H1 (cell line): ENCODE data around the gene CNIH4. TPM values are rescaled to one million over a fixed set of nuclear protein-coding genes. Genes with fewer than 3 reads are reported as not detected.

ENCODE experiments used
- CTCF ChIA-PET: fragments of 300-600 bp; sonication (Branson Sonifier 250); formaldehyde crosslinking; loops from one replicate; lab custom pipeline; 2021; ENCODE audit not compliant: partially characterized antibody; lab: Charles Lee
- POLR2A ChIA-PET: fragments of 300-600 bp; sonication (Branson Sonifier 250); formaldehyde crosslinking; loops from one replicate; lab custom pipeline; 2021; ENCODE audit warnings: inconsistent platforms; ENCODE audit not compliant: partially characterized antibody; lab: Charles Lee
- DNase-seq, 2 experiments: peaks; one replicate each; pipeline versions ENCODE4 v3.0.0 to v3.0.0-alpha.2; 2010 to 2022; ENCODE audit warnings: low spot score in 2 of 2, low read depth in 1 of 2, mixed read lengths in 1 of 2
- FAIRE-seq: peaks from 2 replicates; lab custom pipeline; 2011; peaks lifted over from hg19 to GRCh38; lab: Jason Lieb, UNC
- H2AFZ ChIP-seq: 2 replicates; pipeline ENCODE4 v1.8.1; 2012; ENCODE audit warnings: low read length, inconsistent platforms
- H2AK5ac ChIP-seq: 2 replicates; pipeline ENCODE4 v1.6.1; 2013; ENCODE audit warnings: low read depth, low read length
- H2BK120ac ChIP-seq: replicated peaks from 2 replicates; pipeline ENCODE3; 2013; ENCODE audit warnings: low read depth, low read length, inconsistent platforms
- H2BK12ac ChIP-seq: 2 replicates; pipeline ENCODE4 v1.6.1; 2013; ENCODE audit warnings: low read depth, low read length
- H2BK15ac ChIP-seq: 2 replicates; pipeline ENCODE4 v1.6.1; 2013; ENCODE audit warnings: low read length
- H2BK20ac ChIP-seq: 2 replicates; pipeline ENCODE4 v1.6.1; 2013; ENCODE audit warnings: low read length
- H2BK5ac ChIP-seq: 2 replicates; pipeline ENCODE4 v1.6.1; 2013; ENCODE audit warnings: low read depth, low read length
- H3K14ac ChIP-seq: 2 replicates; pipeline ENCODE4 v1.6.1; 2013; ENCODE audit warnings: inconsistent platforms; ENCODE audit not compliant: insufficient read length
- H3K18ac ChIP-seq: 2 replicates; pipeline ENCODE4 v1.6.1; 2013; ENCODE audit warnings: low read length; ENCODE audit errors: extremely low read depth
- H3K23ac ChIP-seq: 2 replicates; pipeline ENCODE4 v1.6.1; 2013; ENCODE audit warnings: inconsistent platforms; ENCODE audit not compliant: insufficient read length
- H3K23me2 ChIP-seq: 2 replicates; pipeline ENCODE4 v1.6.1; 2013; ENCODE audit warnings: low read depth, low read length
- H3K27ac ChIP-seq: 2 replicates; pipeline ENCODE4 v1.6.1; 2011; ENCODE audit warnings: low read depth, low read length, inconsistent platforms
- H3K27me3 ChIP-seq, 4 experiments: replicated peaks in 1 of 4; 1 replicate in 1 of 4; 2 replicates in 3 of 4; pipeline versions ENCODE4 v1.6.1 to v1.8.1; 2011 to 2013; ENCODE audit warnings: low read length in 3 of 4, mild to moderate bottlenecking in 3 of 4, inconsistent platforms in 2 of 4, mixed read lengths in 2 of 4, moderate library complexity in 1 of 4; ENCODE audit not compliant: control insufficient read depth in 3 of 4, insufficient read depth in 3 of 4; ENCODE audit errors: extremely low read depth in 1 of 4
- H3K36me3 ChIP-seq, 4 experiments: 2 replicates each; pipeline versions ENCODE4 v1.6.1 to v1.8.1; 2011 to 2013; ENCODE audit warnings: mild to moderate bottlenecking in 4 of 4, low read length in 3 of 4, moderate library complexity in 2 of 4, control low read depth in 1 of 4, inconsistent platforms in 1 of 4; ENCODE audit not compliant: insufficient read depth in 4 of 4, control insufficient read depth in 2 of 4
- H3K4ac ChIP-seq: replicated peaks from 2 replicates; pipeline ENCODE3; 2013; ENCODE audit warnings: low read length, low read depth, mixed read lengths, inconsistent platforms; ENCODE audit not compliant: insufficient read length
- H3K4me1 ChIP-seq, 4 experiments: replicated peaks in 1 of 4; 1 replicate in 1 of 4; 2 replicates in 3 of 4; pipeline versions ENCODE4 v1.6.1 to v1.8.1; 2011 to 2013; ENCODE audit warnings: low read length in 3 of 4, inconsistent platforms in 2 of 4, mixed read lengths in 1 of 4; ENCODE audit not compliant: insufficient read depth in 4 of 4, control insufficient read depth in 3 of 4
- H3K4me2 ChIP-seq, 2 experiments: 2 replicates each; pipeline versions ENCODE4 v1.6.1 to v1.8.1; 2011 to 2013; ENCODE audit warnings: low read depth in 2 of 2, low read length in 2 of 2, control low read depth in 1 of 2, inconsistent platforms in 1 of 2, mild to moderate bottlenecking in 1 of 2; ENCODE audit not compliant: insufficient read depth in 1 of 2
- H3K4me3 ChIP-seq, 4 experiments: fragments of 200-600, 300-600 bp in 1 of 4; sonication (generic), shearing (Covaris generic), sonication (Bioruptor Twin) in 1 of 4; 2 replicates each; pipeline versions ENCODE4 v1.5.1 to v1.8.1; 2011 to 2016; ENCODE audit warnings: low read length in 4 of 4, low read depth in 3 of 4, control low read depth in 2 of 4, inconsistent platforms in 2 of 4, mild to moderate bottlenecking in 2 of 4, mixed read lengths in 1 of 4, moderate library complexity in 1 of 4; ENCODE audit not compliant: insufficient read depth in 2 of 4; ENCODE audit errors: extremely low read depth in 1 of 4
- H3K56ac ChIP-seq: replicated peaks from 2 replicates; pipeline ENCODE3; 2013; ENCODE audit warnings: low read depth, mild to moderate bottlenecking, mixed read lengths, low read length, inconsistent platforms; ENCODE audit not compliant: insufficient read length
- H3K79me1 ChIP-seq: 2 replicates; pipeline ENCODE4 v1.6.1; 2013; ENCODE audit warnings: low read depth, low read length, control low read depth
- H3K79me2 ChIP-seq, 2 experiments: 2 replicates each; pipeline versions ENCODE4 v1.6.1 to v1.8.1; 2012 to 2013; ENCODE audit warnings: low read length in 2 of 2, mild to moderate bottlenecking in 2 of 2, inconsistent platforms in 1 of 2; ENCODE audit not compliant: insufficient read depth in 2 of 2, control insufficient read depth in 1 of 2
- H3K9ac ChIP-seq, 4 experiments: replicated peaks in 1 of 4; 1 replicate in 1 of 4; 2 replicates in 3 of 4; pipeline versions ENCODE4 v1.6.1 to v1.8.1; 2011 to 2013; ENCODE audit warnings: low read depth in 3 of 4, low read length in 3 of 4, control low read depth in 2 of 4, mild to moderate bottlenecking in 2 of 4, moderate library complexity in 2 of 4, inconsistent platforms in 1 of 4; ENCODE audit errors: extremely low read depth in 1 of 4
- H3K9me3 ChIP-seq, 2 experiments: 2 replicates each; pipeline versions ENCODE4 v1.6.1 to v1.8.1; 2012 to 2013; ENCODE audit warnings: mild to moderate bottlenecking in 2 of 2, moderate library complexity in 2 of 2, control low read depth in 1 of 2, inconsistent platforms in 1 of 2, low read depth in 1 of 2, low read length in 1 of 2, mixed read lengths in 1 of 2; ENCODE audit not compliant: insufficient read depth in 2 of 2
- H4K20me1 ChIP-seq, 2 experiments: replicated peaks in 1 of 2; 2 replicates each; pipeline versions ENCODE3 to v1.8.1; 2011 to 2013; ENCODE audit warnings: inconsistent platforms in 2 of 2, low read length in 2 of 2, mild to moderate bottlenecking in 1 of 2; ENCODE audit not compliant: insufficient read depth in 2 of 2, control insufficient read depth in 1 of 2
- H4K5ac ChIP-seq: 2 replicates; pipeline ENCODE4 v1.6.1; 2013; ENCODE audit warnings: low read length, low read depth, mixed read lengths, inconsistent platforms; ENCODE audit not compliant: insufficient read length
- H4K8ac ChIP-seq: 2 replicates; pipeline ENCODE4 v1.8.0; 2013; ENCODE audit warnings: mild to moderate bottlenecking, moderate library complexity, low read length, inconsistent platforms; ENCODE audit not compliant: insufficient read depth; ENCODE audit errors: extremely low read depth
- H4K91ac ChIP-seq: replicated peaks from 2 replicates; pipeline ENCODE3; 2013; ENCODE audit warnings: low read length, mixed read lengths, inconsistent platforms; ENCODE audit not compliant: insufficient read length
- BACH1 ChIP-seq: IDR thresholded peaks from 2 replicates; pipeline ENCODE4 v1.6.1; 2012; ENCODE audit warnings: low read length, improper control_type of control experiment
- BRCA1 ChIP-seq: IDR thresholded peaks from 2 replicates; pipeline ENCODE4 v1.6.1; 2012; ENCODE audit warnings: low read depth, low read length, improper control_type of control experiment
- FOSL1 ChIP-seq: IDR thresholded peaks from 2 replicates; pipeline ENCODE4 v1.6.1; 2011; ENCODE audit warnings: mild to moderate bottlenecking, low read depth, low read length, moderate library complexity; ENCODE audit not compliant: insufficient read depth
- HDAC6 ChIP-seq: IDR thresholded peaks from one replicate; pipeline ENCODE4 v1.7.1; 2012; ENCODE audit warnings: low read depth, mild to moderate bottlenecking, inconsistent platforms, low read length, moderate library complexity
- KDM4A ChIP-seq: IDR thresholded peaks from one replicate; pipeline ENCODE4 v1.7.1; 2012; ENCODE audit warnings: low read depth, mild to moderate bottlenecking, moderate library complexity, low read length, inconsistent platforms; ENCODE audit not compliant: severe bottlenecking
- RXRA ChIP-seq: IDR thresholded peaks from 2 replicates; pipeline ENCODE4 v1.6.1; 2011; ENCODE audit warnings: low read depth, mild to moderate bottlenecking, low read length, moderate library complexity; ENCODE audit not compliant: insufficient read depth
- TEAD4 ChIP-seq: IDR thresholded peaks from 2 replicates; pipeline ENCODE4 v1.6.1; 2012; ENCODE audit warnings: low read depth, low read length, inconsistent platforms, mixed read lengths
- YY1 ChIP-seq: IDR thresholded peaks from 2 replicates; pipeline ENCODE4 v1.6.1; 2011; ENCODE audit warnings: low read depth, mild to moderate bottlenecking, low read length
- WGBS, 2 experiments: shearing (Covaris generic) in 1 of 2; methylation state at CpG; one replicate each; pipeline versions ENCODE4 v1.1.6 to v1.1.7; 2013 to 2015; ENCODE audit warnings: low lambda C conversion rate in 2 of 2, mixed read lengths in 2 of 2, inconsistent platforms in 1 of 2, low coverage in 1 of 2, missing lambda C conversion rate in 1 of 2; ENCODE audit not compliant: insufficient replicate concordance in 2 of 2, insufficient coverage in 1 of 2, insufficient read length in 1 of 2; ENCODE audit errors: extremely low coverage in 1 of 2, missing lambda C conversion rate in 1 of 2; 5-methylcytosine and 5-hydroxymethylcytosine counted together
- polyA plus RNA-seq, 7 experiments: library from polyadenylated mRNA; depleted of rRNA in 3 of 7; stranded (reverse) in 5 of 7; unstranded in 2 of 7; fragments of >200 nt in 5 of 7; fragments of 200-250 nt in 2 of 7; gene quantifications; 1 replicate in 5 of 7; 2 replicates in 1 of 7; 4 replicates in 1 of 7; pipeline versions ENCODE4 v1.2.1 to v1.2.3, GENCODE V29; 2011 to 2013; ENCODE audit warnings: missing spikeins in 2 of 7, mixed read lengths in 2 of 7
- total RNA-seq: library from RNA; stranded (reverse); fragmentation: NEBNext Ultra II Directional; extraction: Animal tissue kit (Norgen Biotek cat#: 25700); gene quantifications from 2 replicates; pipeline ENCODE4 v1.2.1, GENCODE V29; 2021
- TF ChIP-seq, protein P1 (sequence below): IDR thresholded peaks from 2 replicates; pipeline ENCODE4 v1.6.1; 2012; ENCODE audit warnings: inconsistent platforms
- TF ChIP-seq, protein P2 (sequence below), 3 experiments: IDR thresholded peaks; 1 replicate in 2 of 3; 2 replicates in 1 of 3; pipeline versions ENCODE4 v1.5.1 to v1.6.1; 2011; ENCODE audit warnings: low read length in 3 of 3, mild to moderate bottlenecking in 3 of 3, inconsistent platforms in 2 of 3, low read depth in 1 of 3, moderate library complexity in 1 of 3; ENCODE audit not compliant: insufficient read depth in 1 of 3; ENCODE audit errors: control extremely low read depth in 1 of 3

Gene CNIH4
- total and polyA plus RNA-seq, 2 of the 8 experiments (the other 6 are each of a cell fraction or from before 2014, with no cell fraction given), result 76.2 to 151 TPM

DNA sequence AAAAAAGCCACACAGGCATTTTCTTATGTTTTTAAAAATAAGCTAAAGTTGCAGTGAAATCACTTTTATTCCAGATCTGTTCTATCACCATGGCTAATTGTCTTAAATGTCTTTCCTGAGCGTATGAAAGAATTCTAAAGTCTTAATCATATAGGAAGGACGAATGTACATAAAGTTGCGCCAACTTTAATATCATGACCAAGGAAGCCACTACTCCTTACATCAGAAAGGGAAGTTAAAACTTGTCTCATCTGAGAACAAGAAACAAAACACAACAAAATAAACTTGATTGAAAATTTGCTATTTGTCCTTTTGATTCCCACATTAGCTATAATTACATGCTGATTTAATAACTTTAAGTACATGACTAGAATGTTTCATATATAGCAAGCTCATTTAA lies 26.5 kb downstream of the CNIH4 start:
- H3K14ac ChIP-seq, result no peak overlapping the region
- no peak overlapping the region for H4K8ac ChIP-seq
- no peaks in the 10 kb centered on the region for H3K27me3 ChIP-seq
- no peaks in the 10 kb centered on the region for H3K23me2 ChIP-seq
- no peak overlapping the region for H2BK20ac ChIP-seq
- no peak overlapping the region for H2AFZ ChIP-seq
- no peaks in the 10 kb centered on the region for H4K20me1 ChIP-seq
- no peaks in the 10 kb centered on the region for H3K9me3 ChIP-seq
- no peak overlapping the region for H2BK15ac ChIP-seq
- H3K18ac ChIP-seq, result no peak overlapping the region
- no peak overlapping the region for H4K91ac ChIP-seq
- FAIRE-seq (no peak), DNase-seq (no peak)
- H3K4me1 ChIP-seq, result no peaks in the 10 kb centered on the region
- no peaks in the 10 kb centered on the region for H3K79me2 ChIP-seq
- no peak overlapping the region for H2BK12ac ChIP-seq
- peaks cover 0 to 48% (median 11%) of the 10 kb centered on the region in 4 experiments; a peak in 7 of 8 replicates for H3K36me3 ChIP-seq
- H2BK5ac ChIP-seq, result no peak overlapping the region
- H2AK5ac ChIP-seq, result no peak overlapping the region
- ChIA-PET POLR2A (interaction anchor here (1.0 to 1.4 kb wide), 3 partner anchors 26 to 49 kb away, joined by 3 read pairs; no protein-coding TSS in a partner anchor), CTCF (interaction anchor here (0.6 to 2.6 kb wide), 8 partner anchors 8 to 540 kb away, joined by 3 to 5 read pairs (median 4); no protein-coding TSS in a partner anchor)
- no peak overlapping the region for H4K5ac ChIP-seq
- H3K27ac ChIP-seq, result no peak overlapping the region
- H3K9ac ChIP-seq, result no peak overlapping the region
- no peak overlapping the region for H3K4ac ChIP-seq
- H3K23ac ChIP-seq, result no peak overlapping the region
- no peak overlapping the region for H3K56ac ChIP-seq
- H3K4me2 ChIP-seq, result no peak overlapping the region
- H3K4me3 ChIP-seq, result no peak overlapping the region
- H2BK120ac ChIP-seq, result no peak overlapping the region
- no peaks in the 10 kb centered on the region for H3K79me1 ChIP-seq
- WGBS, 2 experiments, result 89% methylated on average over 3 of the region's 3 CpGs; no CpG with 5 or more reads in 1 of the 2 experiments
- no peak for TF ChIP-seq TEAD4
- TF ChIP-seq, protein P1, sequence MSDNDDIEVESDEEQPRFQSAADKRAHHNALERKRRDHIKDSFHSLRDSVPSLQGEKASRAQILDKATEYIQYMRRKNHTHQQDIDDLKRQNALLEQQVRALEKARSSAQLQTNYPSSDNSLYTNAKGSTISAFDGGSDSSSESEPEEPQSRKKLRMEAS, result no peak
- TF ChIP-seq RXRA, result no peak
- TF ChIP-seq HDAC6, result no peak
- TF ChIP-seq FOSL1, result no peak
- TF ChIP-seq BRCA1, result no peak
- TF ChIP-seq BACH1, result no peak
- TF ChIP-seq, protein P2, sequence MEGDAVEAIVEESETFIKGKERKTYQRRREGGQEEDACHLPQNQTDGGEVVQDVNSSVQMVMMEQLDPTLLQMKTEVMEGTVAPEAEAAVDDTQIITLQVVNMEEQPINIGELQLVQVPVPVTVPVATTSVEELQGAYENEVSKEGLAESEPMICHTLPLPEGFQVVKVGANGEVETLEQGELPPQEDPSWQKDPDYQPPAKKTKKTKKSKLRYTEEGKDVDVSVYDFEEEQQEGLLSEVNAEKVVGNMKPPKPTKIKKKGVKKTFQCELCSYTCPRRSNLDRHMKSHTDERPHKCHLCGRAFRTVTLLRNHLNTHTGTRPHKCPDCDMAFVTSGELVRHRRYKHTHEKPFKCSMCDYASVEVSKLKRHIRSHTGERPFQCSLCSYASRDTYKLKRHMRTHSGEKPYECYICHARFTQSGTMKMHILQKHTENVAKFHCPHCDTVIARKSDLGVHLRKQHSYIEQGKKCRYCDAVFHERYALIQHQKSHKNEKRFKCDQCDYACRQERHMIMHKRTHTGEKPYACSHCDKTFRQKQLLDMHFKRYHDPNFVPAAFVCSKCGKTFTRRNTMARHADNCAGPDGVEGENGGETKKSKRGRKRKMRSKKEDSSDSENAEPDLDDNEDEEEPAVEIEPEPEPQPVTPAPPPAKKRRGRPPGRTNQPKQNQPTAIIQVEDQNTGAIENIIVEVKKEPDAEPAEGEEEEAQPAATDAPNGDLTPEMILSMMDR (IDR thresholded peaks at IDR 0.05; ENCODE audit: control extremely low read depth in 1 of 3, insufficient read depth in 1 of 3, low read depth in 1 of 3, low read length in 3 of 3), result no peak
- no peak for TF ChIP-seq KDM4A
- TF ChIP-seq YY1, result no peak
